MG63 (cell line): ENCODE data around the gene ERC1. TPM values are rescaled to one million over a fixed set of nuclear protein-coding genes. Genes with fewer than 3 reads are reported as not detected.
"Not testable (repeated sequence)": the region's sequence is repeated elsewhere in the genome, so short reads cannot be mapped to it uniquely, and the experiment has no call there.

Experiments
- DNase-seq: peaks from one replicate; pipeline ENCODE4 v3.0.0-alpha.2; 2020
- H3K27me3 ChIP-seq: fragments of 250-450 bp; sonication (Bioruptor Pico); 2 replicates; pipeline ENCODE4 v1.5.1; 2020; ENCODE audit warnings: mild to moderate bottlenecking, moderate library complexity
- H3K36me3 ChIP-seq: fragments of 250-450 bp; sonication (Bioruptor Pico); 2 replicates; pipeline ENCODE4 v1.5.1; 2020; ENCODE audit warnings: mild to moderate bottlenecking, moderate library complexity
- H3K4me3 ChIP-seq: fragments of 250-450 bp; sonication (Bioruptor Pico); 2 replicates; pipeline ENCODE4 v1.5.1; 2020; ENCODE audit warnings: mild to moderate bottlenecking, moderate library complexity
- H3K9me3 ChIP-seq: fragments of 250-450 bp; sonication (Bioruptor Pico); 2 replicates; pipeline ENCODE4 v1.5.1; 2020; ENCODE audit warnings: mild to moderate bottlenecking, moderate library complexity
- total RNA-seq: library from RNA; depleted of rRNA; stranded (reverse); fragments of >200 nt; shearing (Covaris generic); gene quantifications from 2 replicates; pipeline ENCODE4 v1.2.3, GENCODE V29; 2014; ENCODE audit warnings: low replicate concordance

The ERC1 gene
- total RNA-seq, 1 experiment from 2014 or later = 24.4 TPM

DNA sequence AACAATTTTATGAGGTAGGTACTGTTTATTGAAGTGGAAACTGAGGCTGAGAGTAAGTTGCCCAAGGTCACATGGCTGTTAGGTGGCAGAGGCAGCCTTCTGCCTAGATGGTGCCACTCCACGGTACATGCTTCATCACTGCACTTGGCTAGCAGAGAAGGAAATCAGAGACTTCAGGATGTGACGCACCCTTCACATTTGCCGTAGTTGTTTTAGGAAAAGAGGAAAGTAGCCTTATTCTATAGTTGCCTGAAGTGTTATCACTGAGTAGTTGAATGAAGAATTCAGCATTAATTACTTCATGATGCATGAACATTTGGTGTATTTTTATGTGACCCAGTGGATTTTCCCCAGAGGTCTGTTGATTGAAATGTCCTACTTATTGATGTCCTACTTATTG is 55.7 kb downstream of the ERC1 start:
- H3K27me3 ChIP-seq = no peaks in the 10 kb centered on the region
- peaks cover 18% of the 10 kb centered on the region for H3K36me3 ChIP-seq
- H3K9me3 ChIP-seq = no peaks in the 10 kb centered on the region
- DNase-seq = no peak
- H3K4me3 ChIP-seq = no peak overlapping the region

DNA sequence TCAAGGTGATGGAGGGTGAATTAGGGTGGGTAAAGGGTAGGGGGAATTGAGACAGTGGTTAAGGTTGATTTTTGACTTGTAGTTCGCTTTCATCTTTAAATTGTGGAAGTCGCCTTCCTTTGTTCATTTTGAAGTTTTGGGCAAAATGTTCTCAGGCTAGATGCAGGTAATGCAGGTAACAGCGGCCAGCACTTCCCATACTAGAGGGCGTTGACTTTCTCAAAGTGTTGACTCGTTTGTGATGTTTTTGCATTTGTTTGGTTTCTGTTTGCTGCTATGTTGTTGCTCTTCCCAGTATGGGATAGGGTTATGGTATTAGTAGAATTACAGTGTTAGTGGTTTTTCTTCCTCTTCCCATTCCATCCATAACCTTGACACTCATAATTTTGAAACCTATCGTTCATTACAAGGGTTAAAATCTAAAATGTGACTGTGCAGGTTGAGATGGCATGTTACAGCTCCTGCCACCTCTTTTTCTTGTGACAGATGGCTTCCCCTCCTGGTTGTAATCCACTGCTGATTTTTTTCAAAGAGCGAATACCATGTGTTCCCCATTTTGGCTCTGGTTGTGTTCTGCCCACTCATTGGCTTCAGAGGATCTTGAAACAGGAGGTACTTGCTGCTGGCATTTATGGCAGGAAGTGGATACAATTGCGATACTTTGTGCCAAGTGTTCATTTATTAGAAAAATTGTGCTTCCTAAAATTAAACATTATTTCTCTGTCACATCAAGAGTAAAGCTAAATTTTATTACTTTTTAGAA is 57.1 kb downstream of the ERC1 start:
- H3K36me3 ChIP-seq = peaks cover 18% of the 10 kb centered on the region
- DNase-seq = peak; percentile 21
- H3K9me3 ChIP-seq = no peaks in the 10 kb centered on the region
- H3K4me3 ChIP-seq = no peak overlapping the region
- H3K27me3 ChIP-seq = no peaks in the 10 kb centered on the region

DNA sequence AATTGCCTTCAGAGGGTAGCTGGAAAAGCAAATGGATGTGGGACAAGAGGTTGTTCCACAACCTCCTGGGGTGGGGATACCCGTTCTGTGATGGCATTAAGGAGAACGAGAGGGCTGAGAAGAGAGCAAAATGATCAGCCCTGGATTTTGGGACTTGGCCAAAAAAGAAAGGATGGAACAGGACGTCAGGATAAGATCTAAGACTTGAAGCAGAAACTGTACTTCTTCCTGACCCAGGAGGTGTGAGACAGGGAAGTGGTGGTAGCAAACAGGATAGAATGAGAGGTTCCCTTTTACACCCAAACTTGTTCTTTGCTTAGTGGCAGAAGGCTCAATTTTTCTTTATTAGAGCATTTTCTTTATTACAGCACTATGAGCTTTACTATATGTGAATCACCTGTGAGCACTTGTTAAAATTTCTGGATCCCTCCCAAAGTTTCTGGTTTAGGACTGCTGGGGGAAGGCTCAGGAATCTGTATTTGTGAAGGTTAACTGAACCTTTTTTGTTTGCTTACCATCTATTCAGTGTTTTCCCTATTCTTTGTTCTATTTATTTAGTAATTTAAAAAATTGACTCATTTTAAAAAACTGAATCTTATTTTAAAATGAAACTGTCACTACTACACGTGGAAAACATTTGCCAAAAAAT is 59.2 kb downstream of the ERC1 start:
- DNase-seq = no peak
- Histone ChIP-seq H3K27me3 (no peaks in the 10 kb centered on the region), H3K9me3 (no peaks in the 10 kb centered on the region), H3K4me3 (no peak overlapping the region), H3K36me3 (peaks cover 14% of the 10 kb centered on the region)

DNA sequence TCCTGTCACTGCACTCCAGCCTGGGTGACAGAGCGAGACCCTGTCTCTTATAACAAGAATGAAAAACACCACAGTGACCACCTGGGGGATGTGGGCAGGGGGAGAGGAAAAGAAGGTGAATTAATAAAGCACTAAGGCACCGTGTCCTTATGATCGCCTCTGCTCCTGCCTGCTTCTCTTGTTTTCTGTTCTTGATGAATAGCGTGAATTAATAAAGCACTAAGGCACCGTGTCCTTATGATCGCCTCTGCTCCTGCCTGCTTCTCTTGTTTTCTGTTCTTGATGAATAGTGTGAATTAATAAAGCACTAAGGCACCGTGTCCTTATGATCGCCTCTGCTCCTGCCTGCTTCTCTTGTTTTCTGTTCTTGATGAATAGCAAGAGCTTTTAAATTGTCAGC is 60.6 kb downstream of the ERC1 start:
- not testable (repeated sequence) for H3K9me3 ChIP-seq, H3K27me3 ChIP-seq, H3K4me3 ChIP-seq, DNase-seq
- H3K36me3 ChIP-seq = peaks cover 17% of the 10 kb centered on the region

DNA sequence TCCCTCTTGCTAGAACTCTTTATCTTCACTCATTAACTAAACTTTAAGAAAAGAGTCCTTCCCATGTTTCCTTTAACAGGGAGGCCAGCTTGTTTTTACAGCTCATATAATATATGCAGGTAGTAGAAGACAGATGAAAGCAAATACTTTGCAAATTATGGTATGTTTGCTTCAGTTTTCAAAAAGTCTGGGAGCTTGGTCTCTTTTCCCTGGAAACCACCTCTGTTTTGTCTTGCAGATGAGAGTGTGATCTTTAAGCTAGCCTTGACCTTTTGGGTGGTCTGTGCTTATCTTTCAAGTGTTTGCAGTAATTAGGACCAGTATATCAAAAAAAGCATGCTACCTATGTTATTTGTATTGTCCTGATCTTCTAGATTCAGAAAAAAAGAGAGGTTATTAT is 62.7 kb downstream of the ERC1 start:
- no peak overlapping the region for H3K4me3 ChIP-seq
- peaks cover 17% of the 10 kb centered on the region for H3K36me3 ChIP-seq
- no peaks in the 10 kb centered on the region for H3K27me3 ChIP-seq
- no peak for DNase-seq
- H3K9me3 ChIP-seq = peaks cover 5% of the 10 kb centered on the region

DNA sequence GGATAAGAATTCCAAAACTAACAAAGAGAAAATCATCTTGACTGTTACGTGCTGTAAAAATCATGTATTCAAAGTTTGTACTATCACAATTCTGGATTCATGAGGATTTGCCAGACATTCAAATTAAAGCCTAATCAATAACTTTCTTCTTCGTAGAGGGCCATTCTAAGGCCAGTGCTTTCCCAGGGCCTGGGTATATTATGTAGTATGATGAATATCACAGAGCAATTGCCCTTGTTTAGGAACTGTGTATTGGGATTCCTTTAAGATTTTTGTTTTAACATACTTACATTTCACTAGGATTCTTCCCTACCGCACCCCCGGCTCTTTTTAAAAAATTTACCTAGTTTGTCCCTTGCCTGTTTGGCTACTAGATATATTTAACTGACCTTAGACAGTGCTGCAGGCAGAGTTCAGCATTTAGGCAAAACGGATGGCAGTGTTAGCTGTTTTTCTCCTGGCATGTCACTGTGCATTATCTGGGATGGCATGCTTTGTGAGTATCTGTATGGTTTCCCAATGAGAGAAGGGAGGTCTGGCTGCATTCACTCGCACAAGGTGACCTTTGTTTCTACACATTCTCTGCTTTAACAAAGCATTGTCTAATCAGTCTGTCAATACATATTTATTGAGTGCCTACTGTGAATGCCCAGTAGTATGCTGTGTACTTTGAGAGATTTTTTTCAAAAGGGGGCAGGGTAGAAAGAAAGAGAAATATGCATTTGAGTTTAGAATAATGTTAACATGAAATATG is 63.3 kb downstream of the ERC1 start:
- H3K36me3 ChIP-seq = peaks cover 17% of the 10 kb centered on the region
- no peaks in the 10 kb centered on the region for H3K27me3 ChIP-seq
- H3K9me3 ChIP-seq = peaks cover 10% of the 10 kb centered on the region
- no peak overlapping the region for H3K4me3 ChIP-seq
- DNase-seq = no peak

DNA sequence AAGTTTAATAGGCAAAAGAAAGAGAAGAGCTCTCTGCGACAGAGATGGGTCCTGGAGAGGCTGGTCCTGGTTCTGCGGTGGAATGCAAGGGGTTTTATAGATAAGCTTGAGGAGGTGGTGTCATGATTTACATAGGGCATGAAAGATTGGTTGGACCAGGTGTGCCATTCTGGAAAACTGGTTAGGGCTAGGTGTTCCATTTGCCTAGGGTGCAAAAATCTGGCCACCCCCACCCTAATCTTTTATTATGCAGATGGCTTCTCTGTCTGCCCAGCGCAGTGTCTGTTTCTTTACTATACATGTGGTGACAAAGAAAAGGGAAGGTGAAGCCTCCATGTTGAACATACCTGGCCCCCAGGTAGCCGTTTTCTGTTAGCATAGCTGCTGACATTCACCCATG is 65.4 kb downstream of the ERC1 start:
- H3K4me3 ChIP-seq = no peak overlapping the region
- peaks cover 16% of the 10 kb centered on the region for H3K9me3 ChIP-seq
- DNase-seq = no peak
- no peaks in the 10 kb centered on the region for H3K27me3 ChIP-seq
- peaks cover 20% of the 10 kb centered on the region for H3K36me3 ChIP-seq

DNA sequence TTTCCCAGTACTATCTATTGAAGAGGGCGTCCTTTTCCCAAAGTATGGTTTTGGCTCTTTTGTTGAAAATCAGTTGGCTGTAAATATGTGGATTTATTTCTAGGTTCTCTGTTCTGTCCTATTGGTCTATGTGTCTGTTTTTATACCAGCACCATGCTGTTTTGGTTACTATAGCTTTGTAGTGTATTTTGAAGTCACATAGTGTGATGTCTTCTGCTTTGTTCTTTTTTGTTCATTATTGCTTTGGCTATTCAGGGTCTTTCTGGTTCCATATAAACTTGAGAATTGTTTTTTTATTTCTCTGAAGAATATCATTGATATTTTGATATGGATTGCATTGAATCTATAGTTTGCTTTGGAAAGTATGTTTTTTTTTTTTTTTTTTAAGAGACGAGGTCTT is 67.4 kb downstream of the ERC1 start:
- no peaks in the 10 kb centered on the region for H3K27me3 ChIP-seq
- H3K4me3 ChIP-seq = no peak overlapping the region
- no peak for DNase-seq
- peaks cover 36% of the 10 kb centered on the region for H3K36me3 ChIP-seq
- peaks cover 30% of the 10 kb centered on the region for H3K9me3 ChIP-seq

DNA sequence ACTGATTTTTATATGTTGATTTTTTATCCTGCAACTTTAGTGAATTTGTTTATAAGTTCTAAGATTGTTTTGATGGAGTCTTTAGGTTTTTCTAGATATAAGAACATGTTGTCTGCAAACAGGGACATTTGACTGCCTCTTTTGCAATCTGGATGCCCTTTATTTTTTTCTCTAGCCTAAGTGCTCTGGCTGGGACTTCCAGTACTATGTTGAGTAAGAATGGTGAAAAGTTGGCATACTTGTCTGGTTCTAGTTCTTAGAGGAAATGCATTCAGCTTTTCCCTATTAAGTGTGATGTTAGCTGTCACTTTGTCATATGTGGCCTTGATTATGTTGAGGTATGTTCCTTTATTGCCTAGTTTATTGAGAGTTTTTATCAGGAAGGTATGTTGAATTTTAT is 68.1 kb downstream of the ERC1 start:
- Histone ChIP-seq H3K9me3 (peaks cover 35% of the 10 kb centered on the region), H3K4me3 (no peak overlapping the region), H3K27me3 (no peaks in the 10 kb centered on the region), H3K36me3 (peaks cover 36% of the 10 kb centered on the region)
- no peak for DNase-seq

DNA sequence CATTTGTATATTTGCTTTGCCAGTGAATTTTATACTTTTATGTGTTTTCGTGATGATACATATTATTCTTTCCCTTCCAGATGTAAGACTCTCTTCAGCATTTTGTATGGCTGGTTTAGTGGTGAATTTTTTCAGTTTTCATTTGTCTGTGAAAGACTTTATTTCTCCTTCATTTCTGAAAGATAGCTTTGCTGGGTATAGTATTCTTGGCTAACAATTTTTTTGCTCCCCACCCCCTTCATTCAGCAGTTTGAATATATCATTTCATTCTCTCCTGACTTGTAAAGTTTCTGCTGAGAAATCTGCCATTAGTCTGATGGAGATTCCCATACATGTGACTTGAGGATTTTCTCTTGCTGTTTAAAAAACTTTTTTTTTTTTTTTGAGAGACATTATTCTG is 72.8 kb downstream of the ERC1 start:
- Histone ChIP-seq H3K9me3 (peaks cover 32% of the 10 kb centered on the region), H3K36me3 (peaks cover 30% of the 10 kb centered on the region), H3K4me3 (no peak overlapping the region), H3K27me3 (no peaks in the 10 kb centered on the region)
- DNase-seq = no peak

DNA sequence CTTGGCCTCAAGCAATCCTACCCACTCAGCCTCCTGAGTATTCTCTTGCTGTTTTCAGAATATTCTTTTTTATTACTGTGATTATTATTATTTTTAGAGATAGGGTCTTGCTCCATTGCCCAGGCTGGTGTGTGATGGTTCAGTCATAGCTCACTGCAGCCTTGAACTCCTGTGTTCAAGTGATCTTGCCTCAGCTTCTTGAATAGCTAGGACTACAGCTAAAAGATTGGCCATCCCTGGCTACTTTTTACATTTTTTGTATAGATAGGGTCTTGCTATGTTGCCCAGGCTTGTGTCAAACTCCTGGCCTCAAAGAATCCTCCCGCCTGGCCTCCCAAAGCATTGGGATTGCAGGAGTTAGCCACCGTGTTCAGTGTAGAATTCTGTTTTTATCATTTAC is 73.3 kb downstream of the ERC1 start:
- Histone ChIP-seq H3K4me3 (no peak overlapping the region), H3K36me3 (peaks cover 29% of the 10 kb centered on the region), H3K9me3 (peaks cover 27% of the 10 kb centered on the region), H3K27me3 (no peaks in the 10 kb centered on the region)
- no peak for DNase-seq

DNA sequence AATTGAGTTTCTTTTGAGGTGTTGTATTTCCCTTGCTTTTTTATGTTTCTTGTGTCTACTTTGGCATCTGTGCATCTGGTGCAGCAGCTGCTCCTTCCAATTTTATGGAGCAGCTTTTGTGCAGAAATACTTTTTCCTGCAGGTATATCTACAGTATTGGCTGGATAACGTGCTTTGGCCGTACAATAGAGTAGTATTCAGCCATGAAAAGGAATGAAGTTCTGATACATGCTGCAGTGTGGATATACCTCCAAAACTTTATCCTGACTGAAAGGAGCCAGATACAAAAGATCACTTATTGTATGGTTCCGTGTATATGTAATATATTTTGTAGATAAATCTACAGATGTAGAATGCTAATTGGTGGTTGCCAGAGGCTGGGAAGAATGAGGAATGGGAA is 74.6 kb downstream of the ERC1 start:
- peaks cover 24% of the 10 kb centered on the region for H3K36me3 ChIP-seq
- H3K4me3 ChIP-seq = no peak overlapping the region
- DNase-seq = no peak
- H3K9me3 ChIP-seq = peaks cover 21% of the 10 kb centered on the region
- no peaks in the 10 kb centered on the region for H3K27me3 ChIP-seq

DNA sequence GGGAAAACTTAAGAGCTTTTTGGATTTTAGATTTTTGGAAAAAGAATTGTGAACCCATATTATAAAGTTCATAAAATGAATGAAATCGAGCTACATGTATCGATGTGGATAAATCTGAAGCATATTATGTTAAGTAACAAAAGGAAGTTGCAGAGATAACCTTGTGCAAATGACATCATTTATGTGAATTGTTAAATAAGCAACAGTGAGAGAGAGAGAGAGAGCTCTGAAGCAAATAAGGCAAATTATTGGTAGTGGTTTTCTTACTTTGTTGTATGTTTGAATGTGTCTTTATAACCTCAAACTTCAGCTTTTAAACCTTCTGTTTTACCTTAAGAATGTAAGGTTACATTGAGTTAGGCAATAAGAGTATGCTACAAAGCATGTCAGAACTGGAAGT is 78.8 kb downstream of the ERC1 start:
- no peak overlapping the region for H3K4me3 ChIP-seq
- no peaks in the 10 kb centered on the region for H3K9me3 ChIP-seq
- no peak for DNase-seq
- no peaks in the 10 kb centered on the region for H3K27me3 ChIP-seq
- peaks cover 5% of the 10 kb centered on the region; the same call in 1 of the 2 replicates for H3K36me3 ChIP-seq

DNA sequence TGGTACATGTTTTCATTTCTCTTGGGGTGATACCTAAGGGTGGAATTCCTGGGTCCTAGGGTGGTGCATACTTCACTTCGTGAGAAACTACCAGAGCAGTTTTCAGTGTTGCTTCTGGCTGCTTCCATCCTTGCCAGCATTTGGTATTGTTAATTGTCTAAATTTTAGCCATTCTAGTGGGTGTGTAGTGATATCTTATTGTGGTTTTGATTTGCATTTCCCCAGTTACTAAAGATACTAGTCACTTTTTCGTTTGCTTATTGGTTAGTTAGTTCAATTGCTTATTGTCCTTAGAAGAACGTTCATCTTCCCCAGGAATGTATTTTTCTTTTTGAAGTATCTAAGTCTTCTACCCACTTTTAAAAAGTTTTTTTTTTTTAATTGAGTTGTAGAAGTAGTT is 80.2 kb downstream of the ERC1 start:
- no peak for DNase-seq
- Histone ChIP-seq H3K36me3 (0 out of 2 replicates have a peak, but pooled peaks cover 3% of the 10 kb centered on the region), H3K27me3 (no peaks in the 10 kb centered on the region), H3K4me3 (no peak overlapping the region), H3K9me3 (no peaks in the 10 kb centered on the region)

DNA sequence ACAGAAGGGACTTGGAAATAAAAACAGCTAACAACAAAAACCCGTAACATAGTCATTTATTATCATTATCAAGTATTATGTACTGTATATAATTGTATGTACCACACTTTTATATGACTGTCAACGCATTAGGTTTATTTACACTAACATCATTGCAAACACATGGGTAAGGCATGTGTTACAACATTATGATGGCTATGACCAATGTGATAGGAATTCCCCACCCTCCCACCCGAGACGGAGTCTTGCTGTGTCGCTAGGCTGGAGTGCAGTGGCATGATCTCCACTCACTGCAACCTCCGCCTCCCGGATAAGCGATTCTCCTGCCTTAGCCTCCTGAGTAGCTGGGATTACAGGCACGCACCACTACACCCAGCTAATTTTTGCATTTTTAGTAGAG is 82.6 kb downstream of the ERC1 start:
- no peak overlapping the region for H3K4me3 ChIP-seq
- no peak for DNase-seq
- H3K9me3 ChIP-seq = no peaks in the 10 kb centered on the region
- H3K27me3 ChIP-seq = no peaks in the 10 kb centered on the region
- 0 out of 2 replicates have a peak, but pooled peaks cover 3% of the 10 kb centered on the region for H3K36me3 ChIP-seq

DNA sequence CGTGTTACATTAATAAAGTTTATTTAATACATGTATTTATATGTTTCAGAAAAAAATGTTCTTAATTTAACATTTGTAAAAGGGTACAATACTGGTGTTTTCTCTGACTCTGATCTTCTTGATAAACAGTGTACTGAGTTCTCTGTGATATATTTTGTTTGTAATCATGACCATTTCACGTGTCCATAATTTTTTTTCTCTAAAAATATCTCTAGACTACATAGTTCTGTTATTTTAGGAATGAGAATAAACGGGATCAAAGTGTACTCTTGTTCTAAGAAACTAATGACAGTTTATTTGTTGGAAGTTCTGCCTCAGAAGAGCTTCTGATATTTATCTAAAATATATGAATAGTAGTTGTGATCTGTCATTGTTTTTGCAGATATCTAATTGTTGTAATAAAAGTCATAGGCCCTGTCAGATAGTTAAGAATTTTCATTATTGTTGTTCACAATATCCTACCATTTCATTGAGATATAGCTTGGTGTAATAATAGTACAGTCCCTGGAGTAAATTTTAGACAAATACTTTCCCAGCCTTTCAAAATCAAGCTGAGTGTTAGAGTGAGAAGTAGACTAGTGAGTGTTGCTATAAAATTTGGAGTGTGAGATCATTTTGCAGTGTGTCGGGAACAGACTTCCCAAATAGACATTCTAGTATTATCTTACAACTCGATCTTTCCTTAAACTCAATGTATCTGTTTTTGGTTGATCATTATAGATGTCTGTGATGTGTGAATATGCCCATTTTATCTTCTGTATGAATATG is 86.2 kb downstream of the ERC1 start:
- Histone ChIP-seq H3K27me3 (no peaks in the 10 kb centered on the region), H3K36me3 (peaks cover 1% of the 10 kb centered on the region; the same call in 1 of the 2 replicates), H3K4me3 (no peak overlapping the region), H3K9me3 (no peaks in the 10 kb centered on the region)
- no peak for DNase-seq

DNA sequence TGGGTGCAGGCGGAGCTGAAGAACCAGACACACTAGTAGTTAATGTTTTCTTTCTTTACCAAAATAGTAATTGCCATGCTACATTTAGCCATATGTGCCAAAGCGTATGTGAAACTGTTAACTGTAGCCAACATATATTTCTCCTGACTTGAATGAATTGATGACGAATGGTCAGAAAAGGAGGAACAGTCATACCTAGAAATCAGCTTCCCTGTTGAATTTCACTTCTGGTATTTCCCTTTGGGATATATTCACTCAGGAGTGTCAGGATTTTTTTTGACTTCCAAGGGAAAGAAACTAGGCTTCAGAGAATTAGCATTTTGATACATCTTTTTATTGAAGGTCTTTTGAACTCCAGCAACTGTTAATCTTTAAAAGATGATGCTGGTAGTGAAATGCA is 87.0 kb downstream of the ERC1 start:
- no peak for DNase-seq
- Histone ChIP-seq H3K36me3 (no peaks in the 10 kb centered on the region; the same call in 1 of the 2 replicates), H3K27me3 (no peaks in the 10 kb centered on the region), H3K9me3 (no peaks in the 10 kb centered on the region), H3K4me3 (no peak overlapping the region)
